ENCODE measurements around the gene RBMX2. TPM values are rescaled to one million over a fixed set of nuclear protein-coding genes. Genes with fewer than 3 reads are reported as not detected.
"Not testable (repeated sequence)": the region's sequence is repeated elsewhere in the genome, so short reads cannot be mapped to it uniquely, and the experiment has no call there.

RBMX2 gene, protein sequence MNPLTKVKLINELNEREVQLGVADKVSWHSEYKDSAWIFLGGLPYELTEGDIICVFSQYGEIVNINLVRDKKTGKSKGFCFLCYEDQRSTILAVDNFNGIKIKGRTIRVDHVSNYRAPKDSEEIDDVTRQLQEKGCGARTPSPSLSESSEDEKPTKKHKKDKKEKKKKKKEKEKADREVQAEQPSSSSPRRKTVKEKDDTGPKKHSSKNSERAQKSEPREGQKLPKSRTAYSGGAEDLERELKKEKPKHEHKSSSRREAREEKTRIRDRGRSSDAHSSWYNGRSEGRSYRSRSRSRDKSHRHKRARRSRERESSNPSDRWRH
- total RNA-seq, result 10 to 100 TPM; 12.0 to 23.1 (median 17.0) TPM

DNA sequence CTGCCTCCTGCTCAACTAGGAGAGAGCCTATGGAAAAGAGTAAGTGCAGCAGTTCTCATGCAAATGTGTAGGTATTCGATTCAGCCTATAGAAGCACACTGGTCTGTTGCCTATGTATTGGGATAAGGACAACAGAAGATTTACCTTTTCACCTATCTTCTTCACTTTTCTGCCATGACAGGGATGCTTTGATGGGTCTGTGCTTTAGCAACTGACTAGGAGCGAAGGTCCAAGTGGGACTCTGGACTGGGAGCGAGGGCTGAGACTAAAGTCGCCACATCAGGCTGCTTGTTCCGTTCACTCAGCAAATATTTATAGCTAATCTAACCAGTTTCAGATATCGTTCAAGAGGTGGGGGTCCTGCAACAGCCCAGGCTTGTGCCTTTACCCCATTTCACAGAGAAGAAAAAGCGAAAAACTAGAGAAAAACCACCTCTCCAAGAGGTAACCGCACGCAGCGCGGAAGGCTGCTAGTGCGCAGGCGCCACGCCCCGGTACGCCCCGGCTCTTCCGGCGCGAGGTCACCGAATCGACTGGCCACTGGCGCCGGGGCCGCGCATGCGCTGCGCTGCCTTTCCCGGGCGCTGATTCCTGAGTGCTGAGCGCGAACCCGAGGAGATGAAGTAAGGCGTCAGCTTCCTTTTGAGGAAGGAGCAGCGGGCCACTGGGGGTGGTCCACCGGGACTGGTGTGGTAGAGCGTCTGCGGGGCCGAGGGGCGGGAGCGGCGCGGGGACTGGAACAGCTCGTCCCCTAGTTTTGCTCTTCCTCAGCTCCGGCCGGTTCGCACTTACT, at the start of gene RBMX2:
TSS of gene RBMX2 (plus strand) at position 573 of the 793 bp plus-strand sequence. CDS start at position 619, 46 bp downstream.
- Histone ChIP-seq H3K9me3 (no peaks in the 10 kb centered on the region), H3K36me3 (peaks cover 0 to 19% (median 0%) of the 10 kb centered on the region in 3 donors), H3K27ac (peak within 1 kb of the TSS in 3 of 4 donors; percentile 79 to 86 (median 85)), H3K27me3 (peaks cover 0 to 10% of the 10 kb centered on the region in 2 donors), H3K4me3 (peak within 1 kb of the TSS; percentile 47 to 69 (median 62)), H3K4me1 (peaks cover 0 to 19% (median 2%) of the 10 kb centered on the region in 4 donors)
- DNase-seq (ENCODE audit: low spot score in 2 of 2), result peak; percentile 33 to 39
- TF ChIP-seq EP300 (IDR thresholded peaks at IDR 0.05), result peak; percentile 29 to 93
- TF ChIP-seq, protein P1, sequence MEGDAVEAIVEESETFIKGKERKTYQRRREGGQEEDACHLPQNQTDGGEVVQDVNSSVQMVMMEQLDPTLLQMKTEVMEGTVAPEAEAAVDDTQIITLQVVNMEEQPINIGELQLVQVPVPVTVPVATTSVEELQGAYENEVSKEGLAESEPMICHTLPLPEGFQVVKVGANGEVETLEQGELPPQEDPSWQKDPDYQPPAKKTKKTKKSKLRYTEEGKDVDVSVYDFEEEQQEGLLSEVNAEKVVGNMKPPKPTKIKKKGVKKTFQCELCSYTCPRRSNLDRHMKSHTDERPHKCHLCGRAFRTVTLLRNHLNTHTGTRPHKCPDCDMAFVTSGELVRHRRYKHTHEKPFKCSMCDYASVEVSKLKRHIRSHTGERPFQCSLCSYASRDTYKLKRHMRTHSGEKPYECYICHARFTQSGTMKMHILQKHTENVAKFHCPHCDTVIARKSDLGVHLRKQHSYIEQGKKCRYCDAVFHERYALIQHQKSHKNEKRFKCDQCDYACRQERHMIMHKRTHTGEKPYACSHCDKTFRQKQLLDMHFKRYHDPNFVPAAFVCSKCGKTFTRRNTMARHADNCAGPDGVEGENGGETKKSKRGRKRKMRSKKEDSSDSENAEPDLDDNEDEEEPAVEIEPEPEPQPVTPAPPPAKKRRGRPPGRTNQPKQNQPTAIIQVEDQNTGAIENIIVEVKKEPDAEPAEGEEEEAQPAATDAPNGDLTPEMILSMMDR (IDR thresholded peaks at IDR 0.05), result no peak
- TF ChIP-seq POLR2A (IDR thresholded peaks at IDR 0.05), result peak; percentile 46 to 68
- WGBS, 2 donors, result 2 to 37% methylated on average over 43 to 47 of the region's 47 CpGs

DNA sequence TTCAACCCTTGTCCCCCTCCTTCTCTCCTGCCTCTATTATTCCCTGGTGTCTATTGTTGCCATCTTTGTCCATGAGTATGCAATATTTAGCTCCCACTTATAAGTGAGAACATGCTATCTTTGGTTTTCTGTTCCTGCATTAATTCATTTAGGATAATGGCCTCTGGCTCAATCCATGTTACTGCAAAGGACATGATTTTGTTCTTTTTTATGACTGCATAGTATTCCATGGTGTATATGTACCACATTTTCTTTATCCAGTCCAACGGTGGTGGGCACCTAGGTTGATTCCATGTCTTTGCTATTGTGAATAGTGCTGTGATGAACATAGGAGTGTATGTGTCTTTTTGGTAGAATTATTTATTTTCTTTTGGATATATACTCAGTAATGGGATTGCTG, 49.7 kb upstream of the RBMX2 start:
- WGBS, 2 donors, result 74 to 90% methylated on average over 1 of the region's 1 CpG

DNA sequence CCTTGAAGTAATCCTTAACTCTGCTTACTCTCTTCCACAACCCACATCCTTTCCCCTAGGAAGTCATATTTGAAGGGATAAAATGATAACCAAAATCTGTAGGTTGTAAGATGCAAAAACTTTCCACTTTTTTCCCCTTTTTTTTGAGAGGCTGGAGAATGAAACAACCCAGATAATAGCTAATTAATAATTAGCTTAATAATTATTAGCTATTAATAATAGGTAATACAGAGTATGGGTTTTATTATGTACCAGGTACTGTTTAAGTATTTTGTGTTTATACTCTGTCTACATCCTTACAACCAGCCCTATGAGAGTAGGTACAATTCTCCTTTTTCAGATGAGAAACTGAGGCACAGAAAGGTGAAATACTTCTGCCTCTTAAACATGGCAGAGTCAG, 25.7 kb upstream of the RBMX2 start:
- no peak overlapping the region for H3K27ac ChIP-seq
- no peak overlapping the region for H3K4me3 ChIP-seq
- peaks cover 0 to 2% of the 10 kb centered on the region in 2 donors for H3K27me3 ChIP-seq
- H3K9me3 ChIP-seq, result no peaks in the 10 kb centered on the region
- TF ChIP-seq, protein P1 (IDR thresholded peaks at IDR 0.05), result no peak
- TF ChIP-seq POLR2A (IDR thresholded peaks at IDR 0.05) (no peak), EP300 (IDR thresholded peaks at IDR 0.05) (no peak)
- H3K36me3 ChIP-seq, result peaks cover 0 to 19% (median 0%) of the 10 kb centered on the region in 3 donors
- no peak for DNase-seq (ENCODE audit: low spot score in 2 of 2)
- H3K4me1 ChIP-seq, result no peaks in the 10 kb centered on the region

More for the DNA sequence above, 49.7 kb upstream of the RBMX2 start:
- H3K4me3 ChIP-seq; H3K9me3 ChIP-seq; H3K4me1 ChIP-seq; H3K36me3 ChIP-seq; H3K27me3 ChIP-seq; DNase-seq (ENCODE audit: low spot score in 2 of 2); H3K27ac ChIP-seq: not testable (repeated sequence)

DNA sequence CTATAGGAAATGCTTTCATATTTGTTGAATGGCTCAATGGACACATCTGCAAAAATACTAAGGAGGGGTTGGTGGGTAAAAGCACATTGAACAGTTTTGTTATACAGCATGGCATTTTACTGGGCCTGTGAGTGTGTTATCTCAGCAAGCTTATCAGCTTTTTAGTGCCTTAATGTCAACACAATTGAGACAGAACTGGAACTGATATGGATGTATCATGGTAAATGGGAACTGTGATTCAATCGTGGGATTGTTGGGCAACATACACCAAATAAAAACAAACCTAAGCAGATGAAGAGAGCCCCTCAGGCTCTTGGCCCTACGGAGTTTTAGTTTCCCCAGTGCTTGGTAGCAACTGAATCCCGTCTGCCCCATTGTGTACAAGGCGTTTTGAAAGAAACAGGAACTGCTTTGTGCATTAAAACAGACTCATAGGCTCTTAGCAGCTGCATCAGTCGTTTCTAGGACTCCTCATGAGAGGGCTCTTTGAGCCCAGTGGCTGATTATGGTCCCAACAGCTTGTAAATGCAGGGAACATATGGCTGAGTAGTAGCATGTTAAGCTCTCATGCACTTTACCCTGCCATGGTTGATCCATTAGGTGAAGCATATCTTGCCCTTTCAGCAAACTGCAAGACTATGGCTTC, 23.6 kb upstream of the RBMX2 start:
- TF ChIP-seq, protein P1 (IDR thresholded peaks at IDR 0.05), result no peak
- TF ChIP-seq EP300 (IDR thresholded peaks at IDR 0.05) (no peak), POLR2A (IDR thresholded peaks at IDR 0.05) (no peak)
- 26 to 31% methylated on average over 5 of the region's 5 CpGs for WGBS, 2 donors
- Histone ChIP-seq H3K9me3 (no peaks in the 10 kb centered on the region), H3K27ac (no peak overlapping the region), H3K27me3 (peaks cover 0 to 6% of the 10 kb centered on the region in 2 donors), H3K4me1 (no peaks in the 10 kb centered on the region), H3K36me3 (peaks cover 0 to 2% (median 0%) of the 10 kb centered on the region in 3 donors), H3K4me3 (no peak overlapping the region)
- DNase-seq (ENCODE audit: low spot score in 2 of 2), result no peak

DNA sequence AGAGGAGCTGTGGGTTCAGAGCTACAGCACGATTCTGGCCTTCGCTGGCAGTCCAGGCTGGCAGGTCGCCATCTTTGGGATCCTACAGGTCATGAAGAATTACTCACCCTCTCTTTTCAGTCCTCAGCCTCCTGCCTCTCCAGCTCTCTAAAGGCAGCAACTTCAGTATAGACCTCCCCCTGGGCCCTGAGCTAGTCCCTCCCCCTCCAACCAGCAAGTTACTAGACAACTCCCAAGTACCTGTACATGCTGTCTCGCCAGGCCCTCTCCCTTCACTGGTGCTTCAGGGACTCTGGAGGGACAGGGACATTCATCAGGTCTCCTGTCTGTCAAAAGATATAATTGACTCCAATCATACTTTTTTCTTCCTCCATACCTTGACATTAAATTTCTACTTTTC, 16.3 kb upstream of the RBMX2 start, which contains the start of gene GPR119:
TSS of gene GPR119 (minus strand) at position 155 of the 400 bp plus-strand sequence. CDS start 227 bp downstream, outside the sequence.
- Histone ChIP-seq H3K9me3 (no peaks in the 10 kb centered on the region), H3K27me3 (peaks cover 0 to 6% of the 10 kb centered on the region in 2 donors), H3K4me1 (no peaks in the 10 kb centered on the region), H3K36me3 (no peaks in the 10 kb centered on the region), H3K4me3 (no peak within 1 kb of the TSS), H3K27ac (no peak within 1 kb of the TSS)
- DNase-seq (ENCODE audit: low spot score in 2 of 2), result no peak
- WGBS, 2 donors, result 74 to 78% methylated on average over 4 of the region's 4 CpGs
- TF ChIP-seq POLR2A (IDR thresholded peaks at IDR 0.05) (no peak), EP300 (IDR thresholded peaks at IDR 0.05) (no peak)
- TF ChIP-seq, protein P1 (IDR thresholded peaks at IDR 0.05), result no peak

All from tibial nerve (tissue), 4 donors.